ENCODE measurements around the gene LSG1.
"Not testable (repeated sequence)": the region's sequence is repeated elsewhere in the genome, so short reads cannot be mapped to it uniquely, and the experiment has no call there.

The LSG1 gene

GRCh38 chr3:194615226-194615625 is 56.8 kb downstream of the LSG1 start:
- DNase-seq, result no peak

GRCh38 chr3:194612221-194612620 is 59.8 kb downstream of the LSG1 start:
- no peak for DNase-seq

- DNase-seq, result no peak
Measured at GRCh38 chr3:194610689-194611088, 61.3 kb downstream of the LSG1 start.

- DNase-seq, result no peak
Measured at GRCh38 chr3:194609601-194610000, 62.4 kb downstream of the LSG1 start.

GRCh38 chr3:194608981-194609380 is 63.0 kb downstream of the LSG1 start:
- DNase-seq, result no peak

GRCh38 chr3:194607592-194608389 is 64.2 kb downstream of the LSG1 start:
- no peak for DNase-seq

GRCh38 chr3:194606941-194607340 is 65.0 kb downstream of the LSG1 start:
- DNase-seq, result no peak

- DNase-seq, result no peak
Measured at GRCh38 chr3:194606163-194606562, 65.8 kb downstream of the LSG1 start.

GRCh38 chr3:194605314-194605713 is 66.7 kb downstream of the LSG1 start:
- DNase-seq, result not testable (repeated sequence)

GRCh38 chr3:194604837-194605236 is 67.2 kb downstream of the LSG1 start:
- DNase-seq, result peak; percentile 11

- no peak for DNase-seq
Measured at GRCh38 chr3:194604126-194604525, 67.9 kb downstream of the LSG1 start.

- DNase-seq, result peak; percentile 21
Measured at GRCh38 chr3:194602669-194603171, 69.3 kb downstream of the LSG1 start.

- DNase-seq, result peak; percentile 99
Measured at GRCh38 chr3:194598771-194599557, 73.0 kb downstream of the LSG1 start.

GRCh38 chr3:194596906-194597305 is 75.1 kb downstream of the LSG1 start:
- no peak for DNase-seq

- peak; percentile 100 for DNase-seq
Measured at GRCh38 chr3:194592798-194593752, 78.9 kb downstream of the LSG1 start.

Data from fibroblast of upper back skin (primary cell).